Body of pancreas (tissue), 4 donors: ENCODE results near the gene DLG2.
"Not testable (repeated sequence)": the region's sequence is repeated elsewhere in the genome, so short reads cannot be mapped to it uniquely, and the experiment has no call there.

ENCODE experiments used
- POLR2A ChIP-seq, 3 donors: fragments of 450-650 bp; IDR thresholded peaks; one replicate each; pipeline ENCODE4 v1.6.1; 2016; ENCODE audit warnings: antibody characterized with exemption in 3 of 3, mild to moderate bottlenecking in 2 of 3
- TF ChIP-seq, protein P1 (sequence below), 7 experiments: fragments of 450-650 bp in 4 of 7; fragments of 200-600 bp in 3 of 7; sonication (generic) in 3 of 7; IDR thresholded peaks; one replicate each; pipeline ENCODE4 v1.5.1; 2016 to 2019; ENCODE audit warnings: antibody characterized with exemption in 7 of 7

DNA sequence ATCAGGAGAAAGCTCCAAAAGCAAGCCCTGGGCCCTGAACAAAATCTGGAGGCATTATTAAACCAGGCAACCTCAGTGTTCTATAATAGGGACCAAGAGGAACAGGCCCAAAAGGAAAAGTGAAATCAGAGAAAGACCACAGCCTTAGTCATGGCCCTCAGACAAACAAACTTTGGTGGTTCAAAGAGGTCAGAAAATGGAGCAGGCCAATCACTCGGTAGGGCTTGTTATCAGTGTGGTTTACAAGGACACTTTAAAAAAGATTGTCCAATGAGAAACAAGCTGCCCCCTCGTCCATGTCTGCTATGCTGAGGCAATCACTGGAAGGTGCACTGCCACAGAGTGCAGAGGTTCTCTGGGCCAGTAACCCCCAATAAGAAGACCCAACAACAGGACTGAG lies 17.9 kb downstream of the DLG2 start:
- TF ChIP-seq, protein P1, sequence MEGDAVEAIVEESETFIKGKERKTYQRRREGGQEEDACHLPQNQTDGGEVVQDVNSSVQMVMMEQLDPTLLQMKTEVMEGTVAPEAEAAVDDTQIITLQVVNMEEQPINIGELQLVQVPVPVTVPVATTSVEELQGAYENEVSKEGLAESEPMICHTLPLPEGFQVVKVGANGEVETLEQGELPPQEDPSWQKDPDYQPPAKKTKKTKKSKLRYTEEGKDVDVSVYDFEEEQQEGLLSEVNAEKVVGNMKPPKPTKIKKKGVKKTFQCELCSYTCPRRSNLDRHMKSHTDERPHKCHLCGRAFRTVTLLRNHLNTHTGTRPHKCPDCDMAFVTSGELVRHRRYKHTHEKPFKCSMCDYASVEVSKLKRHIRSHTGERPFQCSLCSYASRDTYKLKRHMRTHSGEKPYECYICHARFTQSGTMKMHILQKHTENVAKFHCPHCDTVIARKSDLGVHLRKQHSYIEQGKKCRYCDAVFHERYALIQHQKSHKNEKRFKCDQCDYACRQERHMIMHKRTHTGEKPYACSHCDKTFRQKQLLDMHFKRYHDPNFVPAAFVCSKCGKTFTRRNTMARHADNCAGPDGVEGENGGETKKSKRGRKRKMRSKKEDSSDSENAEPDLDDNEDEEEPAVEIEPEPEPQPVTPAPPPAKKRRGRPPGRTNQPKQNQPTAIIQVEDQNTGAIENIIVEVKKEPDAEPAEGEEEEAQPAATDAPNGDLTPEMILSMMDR (IDR thresholded peaks at IDR 0.05) = not testable (repeated sequence)
- not testable (repeated sequence) for TF ChIP-seq POLR2A (IDR thresholded peaks at IDR 0.05)
